Measurements from ENCODE around the gene OSBPL10. TPM values are rescaled to one million over a fixed set of nuclear protein-coding genes. Genes with fewer than 3 reads are reported as not detected.
A peak's percentile ranks its signal among the peaks of the same experiment; 100 is the strongest.

The OSBPL10 gene
- total and polyA plus RNA-seq, 7 donors: 0.75 to 4.6 (median 2.3) TPM

GRCh38 chr3:31635545-31635944 lies 345.5 kb downstream of the OSBPL10 start:
- Histone ChIP-seq H3K27ac (no peak overlapping the region), H3K36me3 (ENCODE audit: insufficient read depth in 1 of 2, low read depth in 1 of 2) (peaks cover 0 to 43% of the 10 kb centered on the region in 2 donors), H3K4me1 (peaks cover 17% of the 10 kb centered on the region), H3K27me3 (ENCODE audit: insufficient read depth in 3 of 3, low read length in 2 of 3) (no peaks in the 10 kb centered on the region), H3K9me3 (no peaks in the 10 kb centered on the region), H3K4me3 (no peak overlapping the region)
- ATAC-seq (peak in 1 of 4 donors; percentile 51), DNase-seq (no peak)
- 7 to 21% (median 13%) methylated on average over 1 of the region's 1 CpG for WGBS, 3 donors
- intact Hi-C loops (cut with DNase I): loop anchor here in 1 of 2 donors (5.0 kb wide), 1 partner anchor 53 kb away; no protein-coding TSS in a partner anchor
- TF ChIP-seq CTCF (IDR thresholded peaks at IDR 0.05): no peak

- 42 to 81% (median 43%) methylated on average over 2 of the region's 2 CpGs for WGBS, 3 donors
- intact Hi-C loops (cut with DNase I): no loop called here
- Histone ChIP-seq H3K36me3 (ENCODE audit: insufficient read depth in 1 of 2, low read depth in 1 of 2) (peaks cover 0 to 54% of the 10 kb centered on the region in 2 donors), H3K4me1 (peaks cover 17% of the 10 kb centered on the region), H3K4me3 (no peak overlapping the region), H3K9me3 (no peaks in the 10 kb centered on the region), H3K27ac (no peak overlapping the region), H3K27me3 (ENCODE audit: insufficient read depth in 3 of 3, low read length in 2 of 3) (no peaks in the 10 kb centered on the region)
- DNase-seq: no peak
- no peak for ATAC-seq
- TF ChIP-seq CTCF (IDR thresholded peaks at IDR 0.05): no peak
Observed at GRCh38 chr3:31634476-31634875, 346.6 kb downstream of the OSBPL10 start.

GRCh38 chr3:31629054-31629453 lies 352.0 kb downstream of the OSBPL10 start:
- no peak for TF ChIP-seq CTCF (IDR thresholded peaks at IDR 0.05)
- 90 to 97% (median 94%) methylated on average over 5 of the region's 5 CpGs for WGBS, 3 donors
- no peaks in the 10 kb centered on the region for H3K4me1 ChIP-seq
- H3K4me3 ChIP-seq: no peak overlapping the region
- H3K27me3 ChIP-seq (ENCODE audit: insufficient read depth in 3 of 3, low read length in 2 of 3): no peaks in the 10 kb centered on the region
- H3K36me3 ChIP-seq (ENCODE audit: insufficient read depth in 1 of 2, low read depth in 1 of 2): peaks cover 0 to 85% of the 10 kb centered on the region in 2 donors
- DNase-seq: no peak
- H3K27ac ChIP-seq: no peak overlapping the region
- H3K9me3 ChIP-seq: no peaks in the 10 kb centered on the region
- intact Hi-C loops (cut with DNase I): no loop called here
- ATAC-seq: no peak

- intact Hi-C loops (cut with DNase I): no loop called here
- Histone ChIP-seq H3K4me3 (no peak overlapping the region), H3K9me3 (no peaks in the 10 kb centered on the region), H3K36me3 (ENCODE audit: insufficient read depth in 1 of 2, low read depth in 1 of 2) (peaks cover 0 to 68% of the 10 kb centered on the region in 2 donors), H3K4me1 (no peaks in the 10 kb centered on the region), H3K27ac (no peak overlapping the region), H3K27me3 (ENCODE audit: insufficient read depth in 3 of 3, low read length in 2 of 3) (no peaks in the 10 kb centered on the region)
- WGBS, 3 donors: 89 to 97% (median 93%) methylated on average over 2 of the region's 2 CpGs
- TF ChIP-seq CTCF (IDR thresholded peaks at IDR 0.05): no peak
- DNase-seq (no peak), ATAC-seq (no peak)
Observed at GRCh38 chr3:31625358-31625757, 355.7 kb downstream of the OSBPL10 start.

GRCh38 chr3:31624083-31624709 lies 356.9 kb downstream of the OSBPL10 start:
- WGBS, 3 donors: 85 to 95% (median 93%) methylated on average over 6 of the region's 6 CpGs
- Histone ChIP-seq H3K9me3 (no peaks in the 10 kb centered on the region), H3K27ac (no peak overlapping the region), H3K4me1 (no peaks in the 10 kb centered on the region), H3K36me3 (ENCODE audit: insufficient read depth in 1 of 2, low read depth in 1 of 2) (peaks cover 0 to 68% of the 10 kb centered on the region in 2 donors), H3K27me3 (ENCODE audit: insufficient read depth in 3 of 3, low read length in 2 of 3) (no peaks in the 10 kb centered on the region), H3K4me3 (no peak overlapping the region)
- intact Hi-C loops (cut with DNase I): no loop called here
- no peak for DNase-seq
- TF ChIP-seq CTCF (IDR thresholded peaks at IDR 0.05): no peak
- no peak for ATAC-seq

Data from psoas muscle (tissue), 8 donors.